Measurements from ENCODE around the gene SAMD11. TPM values are rescaled to one million over a fixed set of nuclear protein-coding genes. Genes with fewer than 3 reads are reported as not detected.

SAMD11 gene
- total and polyA plus RNA-seq, 8 donors: 7.1 to 61.5 (median 28.0) TPM

DNA sequence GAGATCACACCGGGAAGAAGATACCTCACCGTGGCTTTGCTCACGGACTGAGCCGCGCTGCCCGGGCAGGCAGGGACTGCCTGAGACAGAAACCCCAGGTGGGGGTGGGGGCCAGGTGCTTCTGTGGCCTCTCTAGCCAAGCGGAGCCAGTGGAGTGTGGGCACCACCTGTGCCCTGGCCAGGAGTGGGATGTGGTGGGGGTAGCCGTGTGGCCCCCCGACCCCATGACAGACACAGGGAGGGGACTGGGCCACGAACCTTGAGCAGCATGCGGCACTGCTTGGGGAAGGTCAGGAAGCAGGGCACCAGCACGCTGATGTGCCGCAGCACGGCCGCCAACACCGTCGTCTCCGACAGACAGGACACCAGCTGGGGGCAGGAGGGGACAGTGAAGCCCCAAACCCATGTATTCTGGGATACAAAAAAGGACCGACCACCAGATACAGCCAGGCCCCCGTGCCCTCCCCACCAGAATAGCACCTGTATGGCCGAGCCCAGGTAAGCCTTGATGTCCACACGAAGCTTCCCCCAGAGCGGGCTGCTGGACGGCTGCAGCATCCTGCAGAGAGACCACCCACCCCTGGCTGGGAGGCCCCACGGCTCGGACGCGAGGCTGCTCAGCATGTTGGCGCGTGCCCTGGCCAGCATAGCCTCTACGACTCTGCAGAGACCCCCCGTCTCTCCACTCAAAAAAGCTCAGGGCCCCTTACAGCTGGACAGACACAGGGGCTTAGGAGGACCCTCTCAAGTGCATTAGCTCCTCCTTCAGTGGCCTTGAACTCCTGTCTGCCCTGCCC, 30.0 kb downstream of the SAMD11 start:
- TF ChIP-seq, protein P1, sequence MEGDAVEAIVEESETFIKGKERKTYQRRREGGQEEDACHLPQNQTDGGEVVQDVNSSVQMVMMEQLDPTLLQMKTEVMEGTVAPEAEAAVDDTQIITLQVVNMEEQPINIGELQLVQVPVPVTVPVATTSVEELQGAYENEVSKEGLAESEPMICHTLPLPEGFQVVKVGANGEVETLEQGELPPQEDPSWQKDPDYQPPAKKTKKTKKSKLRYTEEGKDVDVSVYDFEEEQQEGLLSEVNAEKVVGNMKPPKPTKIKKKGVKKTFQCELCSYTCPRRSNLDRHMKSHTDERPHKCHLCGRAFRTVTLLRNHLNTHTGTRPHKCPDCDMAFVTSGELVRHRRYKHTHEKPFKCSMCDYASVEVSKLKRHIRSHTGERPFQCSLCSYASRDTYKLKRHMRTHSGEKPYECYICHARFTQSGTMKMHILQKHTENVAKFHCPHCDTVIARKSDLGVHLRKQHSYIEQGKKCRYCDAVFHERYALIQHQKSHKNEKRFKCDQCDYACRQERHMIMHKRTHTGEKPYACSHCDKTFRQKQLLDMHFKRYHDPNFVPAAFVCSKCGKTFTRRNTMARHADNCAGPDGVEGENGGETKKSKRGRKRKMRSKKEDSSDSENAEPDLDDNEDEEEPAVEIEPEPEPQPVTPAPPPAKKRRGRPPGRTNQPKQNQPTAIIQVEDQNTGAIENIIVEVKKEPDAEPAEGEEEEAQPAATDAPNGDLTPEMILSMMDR (IDR thresholded peaks at IDR 0.05): no peak
- ATAC-seq: no peak
- intact Hi-C loops (cut with DNase I): no loop called here
- peaks cover 7 to 22% of the 10 kb centered on the region in 2 donors for H3K4me1 ChIP-seq
- H3K9me3 ChIP-seq: no peaks in the 10 kb centered on the region
- H3K27me3 ChIP-seq: no peaks in the 10 kb centered on the region
- DNase-seq: no peak
- H3K36me3 ChIP-seq: peaks cover 0 to 85% of the 10 kb centered on the region in 2 donors
- H3K4me3 ChIP-seq: no peak overlapping the region
- H3K27ac ChIP-seq: no peak overlapping the region

DNA sequence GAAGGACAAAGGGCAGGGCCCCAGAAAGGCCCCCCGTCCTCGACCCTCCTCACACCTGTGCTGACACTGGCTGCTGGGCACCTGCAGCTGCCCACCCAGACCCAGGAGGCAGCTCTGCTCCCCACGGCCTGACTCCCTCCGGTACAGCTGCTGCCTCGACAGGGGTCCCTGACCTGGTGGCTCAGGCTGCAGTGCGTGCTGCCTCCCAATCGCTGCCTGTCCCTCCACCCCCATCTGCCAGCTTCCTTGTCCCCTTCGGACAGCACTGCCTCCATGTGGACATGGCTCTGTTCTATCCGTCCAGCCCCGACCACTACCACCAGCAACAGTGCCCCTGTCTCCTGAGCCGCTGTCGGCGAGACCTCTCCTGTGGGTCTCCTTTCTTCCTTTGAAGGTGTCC, 31.2 kb downstream of the SAMD11 start:
- no peak for DNase-seq
- Histone ChIP-seq H3K36me3 (peaks cover 0 to 73% of the 10 kb centered on the region in 2 donors), H3K27ac (no peak overlapping the region), H3K9me3 (no peaks in the 10 kb centered on the region), H3K4me3 (no peak overlapping the region), H3K27me3 (peaks cover 0 to 5% of the 10 kb centered on the region in 2 donors), H3K4me1 (peaks cover 7 to 29% of the 10 kb centered on the region in 2 donors)
- TF ChIP-seq, protein P1 (IDR thresholded peaks at IDR 0.05): no peak
- ATAC-seq: no peak
- intact Hi-C loops (cut with DNase I): no loop called here

DNA sequence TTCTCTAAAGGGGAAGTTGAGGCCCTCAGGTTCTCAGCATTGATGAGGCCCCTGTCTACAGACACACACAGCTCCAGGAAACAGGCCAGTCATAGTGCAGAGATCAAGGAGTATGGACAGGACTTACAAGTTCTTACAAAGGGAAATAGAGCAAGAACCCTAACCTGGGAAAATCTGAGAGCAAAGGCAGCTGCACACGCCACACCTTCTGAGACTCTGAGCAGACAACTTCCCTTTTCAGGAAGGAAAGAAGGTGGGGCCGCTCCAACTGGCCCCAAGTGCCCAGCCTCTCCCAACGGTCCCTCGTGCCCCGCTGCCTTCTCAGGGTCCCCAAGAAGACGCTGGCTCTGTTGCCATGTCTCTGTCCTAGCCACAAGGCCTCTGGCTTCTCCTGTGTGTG, 31.8 kb downstream of the SAMD11 start:
- H3K36me3 ChIP-seq: peaks cover 0 to 67% of the 10 kb centered on the region in 2 donors
- intact Hi-C loops (cut with DNase I): no loop called here
- TF ChIP-seq, protein P1 (IDR thresholded peaks at IDR 0.05): no peak
- H3K9me3 ChIP-seq: no peaks in the 10 kb centered on the region
- ATAC-seq (no peak), DNase-seq (no peak)
- no peak overlapping the region for H3K4me3 ChIP-seq
- peaks cover 7 to 33% of the 10 kb centered on the region in 2 donors for H3K4me1 ChIP-seq
- H3K27ac ChIP-seq: no peak overlapping the region
- peaks cover 0 to 5% of the 10 kb centered on the region in 2 donors for H3K27me3 ChIP-seq

DNA sequence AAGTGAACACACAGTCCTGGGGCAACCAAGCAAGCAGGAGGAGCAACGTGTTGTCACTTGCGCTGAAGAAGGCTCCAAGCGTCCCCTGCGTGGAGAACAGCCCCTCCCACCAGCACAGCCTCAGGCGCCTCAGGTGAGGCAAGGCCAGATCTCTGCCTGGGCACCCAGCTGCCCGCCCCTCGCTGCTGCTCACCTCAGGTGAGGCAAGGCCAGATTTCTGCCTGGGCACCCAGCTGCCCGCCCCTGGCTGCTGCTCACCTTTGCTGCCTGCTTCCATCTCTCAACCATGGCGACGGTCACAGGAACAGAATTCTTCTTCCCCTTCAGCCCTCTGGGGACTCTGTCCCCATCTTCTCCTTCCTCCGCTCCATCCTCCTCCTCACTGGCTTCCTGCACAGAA, 32.9 kb downstream of the SAMD11 start:
- intact Hi-C loops (cut with DNase I): no loop called here

More for the DNA sequence above, 32.9 kb downstream of the SAMD11 start:
- Histone ChIP-seq H3K36me3 (peaks cover 0 to 56% of the 10 kb centered on the region in 2 donors), H3K27ac (no peak overlapping the region), H3K9me3 (no peaks in the 10 kb centered on the region), H3K4me1 (peaks cover 7 to 42% of the 10 kb centered on the region in 2 donors), H3K27me3 (peaks cover 0 to 13% of the 10 kb centered on the region in 2 donors), H3K4me3 (no peak overlapping the region)
- DNase-seq: no peak
- ATAC-seq: no peak
- TF ChIP-seq, protein P1 (IDR thresholded peaks at IDR 0.05): no peak

All from left lung (tissue), 10 donors.